GM19397 (cell line): ENCODE results near the gene CD37.

Experiments used
- ATAC-seq: cut with Tn5 transposase; IDR thresholded peaks from one replicate; pipeline ENCODE4 v1.9.1; 2021; ENCODE audit warnings: mild to moderate bottlenecking, moderate library complexity; ENCODE audit not compliant: unreplicated experiment

The CD37 gene

GRCh38 chr19:49344505-49345423 is 9.6 kb downstream of the CD37 start:
- no peak for ATAC-seq

GRCh38 chr19:49347191-49347590 is 12.0 kb downstream of the CD37 start:
- no peak for ATAC-seq

GRCh38 chr19:49347835-49348234 is 12.6 kb downstream of the CD37 start:
- ATAC-seq, result no peak

DNA sequence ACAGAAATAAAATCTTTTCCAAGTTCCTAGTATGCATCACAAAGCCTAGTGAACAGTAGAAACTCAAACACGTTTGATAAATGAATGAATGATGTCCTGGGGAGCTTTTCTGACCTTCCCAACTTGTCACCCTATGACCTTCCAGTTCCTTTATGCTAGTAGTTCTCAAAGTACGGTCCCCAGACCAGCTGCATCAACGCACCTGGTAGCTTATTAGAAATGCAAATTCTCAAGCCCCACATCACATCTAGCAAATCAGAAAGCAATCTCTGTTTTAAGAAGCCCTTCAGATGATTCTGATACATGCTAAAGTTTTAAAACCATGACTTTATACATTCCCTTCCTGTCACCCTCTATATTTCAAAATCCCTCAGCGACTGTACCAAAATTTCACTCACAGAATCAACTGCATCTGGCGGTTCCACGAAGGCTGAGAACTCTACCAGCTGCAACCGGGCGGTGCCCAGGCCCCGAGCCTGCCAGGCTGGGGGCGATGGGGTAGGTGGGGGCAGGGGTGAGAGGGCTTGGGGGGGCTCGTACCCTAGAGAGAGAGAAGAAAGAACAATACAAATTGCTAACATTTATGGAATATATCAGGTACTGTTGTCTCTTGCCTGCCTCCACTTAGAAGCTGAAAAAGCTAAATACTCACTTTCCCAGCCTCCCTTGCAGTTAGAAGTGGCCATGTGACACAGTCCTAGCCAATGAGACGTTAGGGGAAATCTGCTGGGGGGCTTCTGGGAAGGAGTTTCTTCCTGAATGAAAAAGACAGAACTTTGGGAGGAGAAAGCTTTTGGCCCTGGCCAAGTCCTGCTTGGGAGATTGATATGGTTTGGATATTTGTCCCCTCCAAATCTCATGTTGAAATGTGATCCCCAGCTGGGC is 13.3 kb downstream of the CD37 start:
- no peak for ATAC-seq

DNA sequence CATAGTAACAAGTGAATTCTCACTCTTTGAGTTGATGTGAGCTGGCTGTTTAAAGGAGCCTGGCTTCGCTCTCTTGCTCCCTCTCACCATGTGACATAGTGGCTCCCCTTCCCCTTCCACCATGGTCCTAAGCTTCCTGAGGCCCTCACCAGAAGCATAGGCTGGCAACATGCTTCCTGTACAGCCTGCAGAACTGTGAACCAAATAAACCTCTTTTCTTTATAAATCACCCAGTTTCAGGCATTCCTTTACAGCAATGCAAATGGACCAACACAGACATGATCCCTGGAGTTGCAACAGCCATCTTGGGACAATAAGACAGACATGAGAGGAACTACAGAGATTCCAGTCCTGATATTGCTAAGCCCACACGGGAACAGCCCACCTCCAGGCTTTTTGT is 14.4 kb downstream of the CD37 start:
- no peak for ATAC-seq

DNA sequence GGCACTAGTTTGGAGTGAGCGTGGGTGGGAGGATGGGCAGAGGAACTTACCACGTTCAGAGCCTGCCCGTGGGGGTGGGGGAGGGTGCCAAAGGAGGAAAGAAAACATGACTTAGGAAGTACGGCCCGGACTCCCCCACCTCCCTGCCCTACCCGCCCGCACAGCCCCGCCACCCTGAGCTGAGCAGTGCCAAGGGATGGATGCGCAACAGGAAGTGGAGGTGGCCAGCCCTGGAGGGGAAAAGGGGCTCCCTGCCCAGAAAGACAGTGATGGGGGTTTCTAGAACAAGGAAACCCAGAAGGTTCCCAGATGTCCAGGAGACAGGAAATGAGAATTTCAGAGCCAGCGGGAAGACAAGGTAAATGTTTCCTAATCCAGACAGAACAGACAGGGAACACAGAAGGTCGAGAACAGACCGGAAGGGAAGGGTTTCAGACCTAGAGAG is 20.7 kb downstream of the CD37 start:
- no peak for ATAC-seq

GRCh38 chr19:49356382-49356781 is 21.2 kb downstream of the CD37 start:
- no peak for ATAC-seq

DNA sequence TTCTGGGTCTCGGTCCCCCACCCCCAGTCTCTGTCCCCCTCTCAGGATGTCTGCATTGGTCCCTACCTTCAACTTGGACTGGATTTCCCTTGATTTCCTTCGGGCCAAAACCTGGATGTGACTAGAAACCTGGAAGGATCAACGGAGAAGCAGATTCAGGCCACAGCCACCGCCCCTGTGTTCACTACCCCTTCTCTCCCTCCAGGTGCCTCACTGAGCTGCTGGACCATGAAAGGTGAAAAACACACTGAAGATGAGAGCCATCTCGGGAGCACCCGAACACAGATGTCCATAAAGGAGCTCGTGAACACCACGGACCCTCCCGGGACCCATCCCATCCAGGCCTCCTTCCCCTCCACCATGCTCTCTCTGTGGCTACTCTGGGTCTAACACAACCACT is 22.0 kb downstream of the CD37 start:
- no peak for ATAC-seq

GRCh38 chr19:49359851-49360820 is 24.9 kb downstream of the CD37 start:
- no peak for ATAC-seq

GRCh38 chr19:49361438-49362047 is 26.3 kb downstream of the CD37 start:
- no peak for ATAC-seq

DNA sequence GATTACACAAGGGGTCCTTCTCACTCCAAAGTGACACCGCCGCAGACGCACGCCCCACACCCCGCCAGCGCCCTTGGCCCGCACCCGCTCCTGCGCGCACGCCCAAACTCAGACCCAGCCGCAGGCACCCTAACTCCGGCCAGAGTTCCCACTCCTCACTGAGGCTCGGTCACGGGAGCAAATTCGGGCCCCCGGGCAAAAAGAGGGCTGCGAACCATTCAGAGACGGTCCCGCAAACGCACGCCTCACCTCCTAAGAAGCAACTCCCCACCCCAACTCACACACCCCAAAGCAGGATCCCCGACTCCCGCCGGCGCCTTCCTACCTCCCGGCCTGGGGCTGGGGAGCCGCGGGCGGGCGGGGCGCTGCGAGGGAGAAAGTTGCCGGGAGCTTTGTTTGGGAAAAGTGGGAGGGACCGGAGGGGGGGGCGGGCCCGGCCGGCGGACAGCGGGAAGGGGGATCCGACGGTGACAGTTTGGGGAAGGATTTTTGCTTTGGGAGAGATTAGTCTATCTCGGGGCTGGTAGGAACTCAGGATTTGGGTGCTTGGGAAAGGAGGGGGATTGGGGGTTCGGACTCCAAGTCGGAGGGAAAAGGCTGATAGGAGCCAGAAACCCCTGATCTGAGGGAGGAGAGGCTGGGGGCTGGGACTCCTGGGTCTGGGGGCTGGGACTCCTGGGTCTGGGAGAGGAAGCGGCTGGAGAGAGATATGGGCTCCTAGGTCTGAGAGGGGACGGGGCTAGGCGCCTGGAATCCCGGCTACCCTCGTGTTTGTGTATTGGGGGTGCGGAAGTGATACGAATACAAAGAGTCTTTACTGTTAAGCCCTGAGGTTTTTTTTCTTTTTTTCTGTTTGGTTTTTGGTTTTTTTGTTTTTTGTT is 27.1 kb downstream of the CD37 start, which contains the start of gene TEAD2:
Gene TEAD2 (minus strand): TSS at position 369 of the 881 bp plus-strand sequence. CDS start 2,341 bp downstream, outside the sequence.
- ATAC-seq, result no peak

- ATAC-seq, result no peak
Measured at GRCh38 chr19:49362929-49363267, 27.7 kb downstream of the CD37 start.

GRCh38 chr19:49363268-49364082 is 28.3 kb downstream of the CD37 start, which contains the start of gene DKKL1:
Gene DKKL1 (plus strand): TSS chr19:49363877. CDS start chr19:49363999, 122 bp downstream.
- ATAC-seq, result no peak

- no peak for ATAC-seq
Measured at GRCh38 chr19:49364083-49364737, 29.0 kb downstream of the CD37 start.

- no peak for ATAC-seq
Measured at GRCh38 chr19:49366110-49366509, 30.9 kb downstream of the CD37 start.

DNA sequence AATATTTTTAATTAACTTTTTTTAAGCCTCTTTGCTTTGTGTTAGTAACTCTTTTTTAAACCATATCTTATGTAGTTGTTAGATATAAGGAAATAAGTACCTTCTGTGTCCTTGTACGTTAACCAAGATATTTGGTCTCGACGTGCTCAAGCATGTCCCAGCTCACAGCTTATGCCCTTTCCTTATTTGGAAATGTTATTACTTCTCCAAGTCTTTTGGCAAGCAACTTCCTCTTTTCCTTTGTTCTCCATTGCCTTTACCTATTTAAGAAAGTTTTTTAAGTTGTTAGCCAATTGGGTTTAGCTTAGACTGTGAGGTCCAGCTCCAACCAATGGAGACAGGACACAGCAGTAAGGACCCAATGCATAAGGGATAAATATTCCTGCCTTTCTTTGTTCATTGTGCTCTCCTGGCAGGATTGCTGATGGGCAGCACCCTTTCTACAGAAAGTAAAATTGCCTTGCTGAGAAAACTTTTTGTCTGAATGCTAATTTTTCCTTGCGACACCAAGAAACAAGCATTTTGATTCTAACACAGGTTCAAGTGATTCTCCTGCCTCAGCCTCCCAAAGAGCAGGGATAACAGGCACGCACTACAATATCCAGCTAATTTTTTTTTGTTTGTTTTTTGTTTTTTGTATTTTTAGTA is 33.6 kb downstream of the CD37 start:
- ATAC-seq, result no peak

GRCh38 chr19:49371184-49371583 is 36.0 kb downstream of the CD37 start:
- no peak for ATAC-seq
